Kidney epithelial cell (primary cell): ENCODE results near the gene RGS13. TPM values are rescaled to one million over a fixed set of nuclear protein-coding genes. Genes with fewer than 3 reads are reported as not detected.

Experiments
- DNase-seq: peaks from one replicate; pipeline ENCODE4 v3.0.0-alpha.2; 2010; ENCODE audit warnings: low read depth
- H3K27me3 ChIP-seq: 2 replicates; pipeline ENCODE4 v1.6.0; 2011; ENCODE audit warnings: low read length; ENCODE audit not compliant: control insufficient read depth, insufficient read depth
- H3K36me3 ChIP-seq: 2 replicates; pipeline ENCODE4 v1.5.1; 2011; ENCODE audit warnings: low read length; ENCODE audit not compliant: control insufficient read depth, insufficient read depth
- H3K4me3 ChIP-seq: 2 replicates; pipeline ENCODE4 v1.5.1; 2011; ENCODE audit warnings: low read depth, mild to moderate bottlenecking, control low read depth, low read length
- CTCF ChIP-seq: IDR thresholded peaks from 2 replicates; pipeline ENCODE4 v1.5.1; 2011; ENCODE audit warnings: mild to moderate bottlenecking, moderate library complexity, low read length, control low read depth, inconsistent platforms; ENCODE audit not compliant: insufficient read depth, poor library complexity, severe bottlenecking
- total RNA-seq: library from RNA; depleted of rRNA; stranded (reverse); fragments of >200 nt; gene quantifications from 2 replicates; pipeline ENCODE4 v1.2.3, GENCODE V29; 2015

Gene RGS13
- total RNA-seq, 1 donor from 2014 or later = not detected

- no peak overlapping the region for H3K4me3 ChIP-seq
- no peak for DNase-seq
- no peak for TF ChIP-seq CTCF
- H3K36me3 ChIP-seq = no peaks in the 10 kb centered on the region
- H3K27me3 ChIP-seq = no peaks in the 10 kb centered on the region
These were observed 7.4 kb upstream of the RGS13 start for GRCh38 chr1:192628396-192629057.

- DNase-seq = no peak
- Histone ChIP-seq H3K27me3 (no peaks in the 10 kb centered on the region), H3K4me3 (no peak overlapping the region), H3K36me3 (no peaks in the 10 kb centered on the region)
- TF ChIP-seq CTCF = no peak
These were observed 6.3 kb upstream of the RGS13 start for GRCh38 chr1:192629612-192630011.

GRCh38 chr1:192630521-192631287, 5.2 kb upstream of the RGS13 start:
- Histone ChIP-seq H3K36me3 (no peaks in the 10 kb centered on the region), H3K27me3 (no peaks in the 10 kb centered on the region), H3K4me3 (no peak overlapping the region)
- TF ChIP-seq CTCF = no peak
- DNase-seq = no peak

GRCh38 chr1:192631749-192632148, 4.2 kb upstream of the RGS13 start:
- H3K4me3 ChIP-seq = no peak overlapping the region

GRCh38 chr1:192632188-192632587, 3.8 kb upstream of the RGS13 start:
- Histone ChIP-seq H3K36me3 (no peaks in the 10 kb centered on the region), H3K4me3 (no peak overlapping the region), H3K27me3 (no peaks in the 10 kb centered on the region)
- no peak for DNase-seq
- TF ChIP-seq CTCF = no peak

More at GRCh38 chr1:192631749-192632148, 4.2 kb upstream of the RGS13 start:
- no peaks in the 10 kb centered on the region for H3K36me3 ChIP-seq
- TF ChIP-seq CTCF = no peak
- H3K27me3 ChIP-seq = no peaks in the 10 kb centered on the region
- no peak for DNase-seq
